HG02884 (cell line): ENCODE measurements around the gene ZPBP.

Experiments
- ATAC-seq: cut with Tn5 transposase; IDR thresholded peaks from one replicate; pipeline ENCODE4 v1.9.1; 2021; ENCODE audit warnings: mild to moderate bottlenecking, moderate library complexity; ENCODE audit not compliant: unreplicated experiment

The ZPBP gene

GRCh38 chr7:50092579-50093491 lies at the start of gene ZPBP:
TSS of gene ZPBP (minus strand) at chr7:50093246. CDS start at chr7:50093194, 52 bp downstream.
- peak; percentile 71 for ATAC-seq

GRCh38 chr7:50142425-50143017 lies 49.5 kb upstream of the ZPBP start:
- peak; percentile 39 for ATAC-seq

- no peak for ATAC-seq
Measured at GRCh38 chr7:50141854-50142253, 48.8 kb upstream of the ZPBP start.

- ATAC-seq = no peak
Measured at GRCh38 chr7:50141131-50141530, 48.1 kb upstream of the ZPBP start.

- no peak for ATAC-seq
Measured at GRCh38 chr7:50140688-50141087, 47.6 kb upstream of the ZPBP start.

- no peak for ATAC-seq
Measured at GRCh38 chr7:50138101-50138500, 45.1 kb upstream of the ZPBP start.

- ATAC-seq = no peak
Measured at GRCh38 chr7:50125766-50126165, 32.7 kb upstream of the ZPBP start.

GRCh38 chr7:50121286-50121685 lies 28.2 kb upstream of the ZPBP start:
- peak; percentile 92 for ATAC-seq

GRCh38 chr7:50119815-50120637 lies 27.0 kb upstream of the ZPBP start:
- peak; percentile 64 for ATAC-seq

- no peak for ATAC-seq
Measured at GRCh38 chr7:50112250-50112649, 19.2 kb upstream of the ZPBP start.

- ATAC-seq = no peak
Measured at GRCh38 chr7:50101873-50102272, 8.8 kb upstream of the ZPBP start.

- no peak for ATAC-seq
Measured at GRCh38 chr7:50095634-50096033, 2.6 kb upstream of the ZPBP start.

GRCh38 chr7:50088463-50089129 lies 4.5 kb downstream of the ZPBP start:
- ATAC-seq = no peak

- no peak for ATAC-seq
Measured at GRCh38 chr7:50085344-50085743, 7.7 kb downstream of the ZPBP start.

- no peak for ATAC-seq
Measured at GRCh38 chr7:50073093-50073492, 20.0 kb downstream of the ZPBP start.

GRCh38 chr7:50069613-50070012 lies 23.4 kb downstream of the ZPBP start:
- peak; percentile 88 for ATAC-seq

- ATAC-seq = peak; percentile 70
Measured at GRCh38 chr7:50068850-50069551, 24.0 kb downstream of the ZPBP start.

GRCh38 chr7:50068026-50068425 lies 25.0 kb downstream of the ZPBP start:
- peak; percentile 38 for ATAC-seq

- ATAC-seq = no peak
Measured at GRCh38 chr7:50062951-50063350, 30.1 kb downstream of the ZPBP start.

- ATAC-seq = no peak
Measured at GRCh38 chr7:50056131-50056530, 36.9 kb downstream of the ZPBP start.
